ENCODE data around the gene PHF21A. TPM values are rescaled to one million over a fixed set of nuclear protein-coding genes. Genes with fewer than 3 reads are reported as not detected.

PHF21A gene
- total RNA-seq, 2 donors from 2014 or later, result 47.2 to 53.9 TPM

GRCh38 chr11:46069595-46069994, 51.7 kb downstream of the PHF21A start:
- no peak overlapping the region for H3K4me3 Mint-ChIP-seq
- H3K36me3 Mint-ChIP-seq (ENCODE audit: low read depth), result peaks cover 15% of the 10 kb centered on the region
- no peak overlapping the region for H3K9ac ChIP-seq (ENCODE audit: extremely low read depth, low read length, poor library complexity, severe bottlenecking)
- H3K27me3 ChIP-seq (ENCODE audit: control insufficient read depth, insufficient read depth, low read length, poor library complexity, severe bottlenecking), result no peaks in the 10 kb centered on the region
- no peak overlapping the region for H3K27ac ChIP-seq (ENCODE audit: low read depth, low read length)
- WGBS, 2 experiments (ENCODE audit: insufficient coverage in 1 of 2, insufficient read length in 1 of 2), result 87 to 100% methylated on average over 1 to 3 of the region's 3 CpGs
- no peak for DNase-seq
- no peaks in the 10 kb centered on the region for H3K27me3 Mint-ChIP-seq (ENCODE audit: insufficient read depth)
- H3K27ac Mint-ChIP-seq, result no peak overlapping the region
- TF ChIP-seq, protein P1, sequence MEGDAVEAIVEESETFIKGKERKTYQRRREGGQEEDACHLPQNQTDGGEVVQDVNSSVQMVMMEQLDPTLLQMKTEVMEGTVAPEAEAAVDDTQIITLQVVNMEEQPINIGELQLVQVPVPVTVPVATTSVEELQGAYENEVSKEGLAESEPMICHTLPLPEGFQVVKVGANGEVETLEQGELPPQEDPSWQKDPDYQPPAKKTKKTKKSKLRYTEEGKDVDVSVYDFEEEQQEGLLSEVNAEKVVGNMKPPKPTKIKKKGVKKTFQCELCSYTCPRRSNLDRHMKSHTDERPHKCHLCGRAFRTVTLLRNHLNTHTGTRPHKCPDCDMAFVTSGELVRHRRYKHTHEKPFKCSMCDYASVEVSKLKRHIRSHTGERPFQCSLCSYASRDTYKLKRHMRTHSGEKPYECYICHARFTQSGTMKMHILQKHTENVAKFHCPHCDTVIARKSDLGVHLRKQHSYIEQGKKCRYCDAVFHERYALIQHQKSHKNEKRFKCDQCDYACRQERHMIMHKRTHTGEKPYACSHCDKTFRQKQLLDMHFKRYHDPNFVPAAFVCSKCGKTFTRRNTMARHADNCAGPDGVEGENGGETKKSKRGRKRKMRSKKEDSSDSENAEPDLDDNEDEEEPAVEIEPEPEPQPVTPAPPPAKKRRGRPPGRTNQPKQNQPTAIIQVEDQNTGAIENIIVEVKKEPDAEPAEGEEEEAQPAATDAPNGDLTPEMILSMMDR (conservative IDR thresholded peaks at IDR 0.05), result no peak
- H3K9me3 ChIP-seq (ENCODE audit: control insufficient read depth, low read length), result no peaks in the 10 kb centered on the region
- peaks cover 4% of the 10 kb centered on the region for H3K4me1 Mint-ChIP-seq
- no peak overlapping the region for H3K4me3 ChIP-seq (ENCODE audit: low read length)
- no peaks in the 10 kb centered on the region for H3K4me1 ChIP-seq (ENCODE audit: control insufficient read depth, insufficient read depth, low read length)
- no peaks in the 10 kb centered on the region for H3K9me3 Mint-ChIP-seq
- H3K36me3 ChIP-seq (ENCODE audit: control insufficient read depth, insufficient read depth, low read length), result peaks cover 6% of the 10 kb centered on the region

GRCh38 chr11:46066335-46066734, 54.9 kb downstream of the PHF21A start:
- Mint-ChIP-seq H3K4me3 (no peak overlapping the region), H3K4me1 (peaks cover 11% of the 10 kb centered on the region), H3K27ac (no peak overlapping the region), H3K27me3 (ENCODE audit: insufficient read depth) (no peaks in the 10 kb centered on the region), H3K36me3 (ENCODE audit: low read depth) (peaks cover 9% of the 10 kb centered on the region), H3K9me3 (no peaks in the 10 kb centered on the region)
- Histone ChIP-seq H3K9ac (ENCODE audit: extremely low read depth, low read length, poor library complexity, severe bottlenecking) (no peak overlapping the region), H3K27me3 (ENCODE audit: control insufficient read depth, insufficient read depth, low read length, poor library complexity, severe bottlenecking) (no peaks in the 10 kb centered on the region), H3K27ac (ENCODE audit: low read depth, low read length) (no peak overlapping the region), H3K36me3 (ENCODE audit: control insufficient read depth, insufficient read depth, low read length) (no peaks in the 10 kb centered on the region), H3K4me1 (ENCODE audit: control insufficient read depth, insufficient read depth, low read length) (peaks cover 2% of the 10 kb centered on the region), H3K4me3 (ENCODE audit: low read length) (no peak overlapping the region), H3K9me3 (ENCODE audit: control insufficient read depth, low read length) (no peaks in the 10 kb centered on the region)
- 86 to 90% methylated on average over 1 to 3 of the region's 4 CpGs for WGBS, 2 experiments (ENCODE audit: insufficient coverage in 1 of 2, insufficient read length in 1 of 2)
- DNase-seq, result no peak
- TF ChIP-seq, protein P1 (conservative IDR thresholded peaks at IDR 0.05), result no peak

- Mint-ChIP-seq H3K27me3 (ENCODE audit: insufficient read depth) (no peaks in the 10 kb centered on the region), H3K4me1 (peaks cover 11% of the 10 kb centered on the region), H3K27ac (no peak overlapping the region), H3K36me3 (ENCODE audit: low read depth) (peaks cover 13% of the 10 kb centered on the region), H3K9me3 (peaks cover 3% of the 10 kb centered on the region), H3K4me3 (no peak overlapping the region)
- H3K27me3 ChIP-seq (ENCODE audit: control insufficient read depth, insufficient read depth, low read length, poor library complexity, severe bottlenecking), result no peaks in the 10 kb centered on the region
- WGBS, 2 experiments (ENCODE audit: insufficient coverage in 1 of 2, insufficient read length in 1 of 2), result 98 to 100% methylated on average over 1 to 3 of the region's 3 CpGs
- no peaks in the 10 kb centered on the region for H3K9me3 ChIP-seq (ENCODE audit: control insufficient read depth, low read length)
- TF ChIP-seq, protein P1 (conservative IDR thresholded peaks at IDR 0.05), result no peak
- no peaks in the 10 kb centered on the region for H3K36me3 ChIP-seq (ENCODE audit: control insufficient read depth, insufficient read depth, low read length)
- DNase-seq, result no peak
- no peak overlapping the region for H3K27ac ChIP-seq (ENCODE audit: low read depth, low read length)
- no peak overlapping the region for H3K9ac ChIP-seq (ENCODE audit: extremely low read depth, low read length, poor library complexity, severe bottlenecking)
- H3K4me3 ChIP-seq (ENCODE audit: low read length), result no peak overlapping the region
- peaks cover 2% of the 10 kb centered on the region for H3K4me1 ChIP-seq (ENCODE audit: control insufficient read depth, insufficient read depth, low read length)
Measured at GRCh38 chr11:46065681-46066080, 55.6 kb downstream of the PHF21A start.
